K562 (cell line): ENCODE results near the gene IMMP2L. TPM values are rescaled to one million over a fixed set of nuclear protein-coding genes. Genes with fewer than 3 reads are reported as not detected.

Experiments used
- BRF2 ChIP-seq: IDR thresholded peaks from 3 replicates; pipeline ENCODE4 v1.6.1; 2011; ENCODE audit warnings: borderline replicate concordance, mild to moderate bottlenecking; ENCODE audit not compliant: insufficient read length, insufficient read depth
- E2F4 ChIP-seq: sonication (generic); formaldehyde crosslinking; IDR thresholded peaks from 2 replicates; pipeline ENCODE4 v1.8.0; 2022; ENCODE audit warnings: mild to moderate bottlenecking, low read depth, missing genetic modification reagents
- MAFG ChIP-seq: fragments of 450-650 bp; conservative IDR thresholded peaks from 2 replicates; pipeline ENCODE4 v1.6.1; 2016; ENCODE audit warnings: missing genetic modification characterization, missing compliant biosample characterization
- NFE2 ChIP-seq: IDR thresholded peaks from 2 replicates; pipeline ENCODE4 v1.6.1; 2014; ENCODE audit warnings: antibody characterized with exemption, low read depth
- PKNOX1 ChIP-seq: fragments of 450-650 bp; IDR thresholded peaks from 2 replicates; pipeline ENCODE4 v1.6.1; 2016
- ZNF740 ChIP-seq, 3 experiments: fragments of 200-800 bp in 1 of 3; sonication (Bioruptor generic) in 1 of 3; sonication (generic) in 1 of 3; formaldehyde crosslinking in 1 of 3; IDR thresholded peaks; 2 replicates each; pipeline versions ENCODE4 v1.6.1 to v1.8.0; 2016 to 2022; ENCODE audit warnings: mild to moderate bottlenecking in 2 of 3, missing compliant biosample characterization in 2 of 3, missing genetic modification characterization in 2 of 3, missing genetic modification reagents in 1 of 3
- polyA plus RNA-seq, 8 experiments: library from polyadenylated mRNA; depleted of rRNA in 4 of 8; stranded (reverse) in 5 of 8; unstranded in 3 of 8; fragments of >200 nt; fragmentation: Nextera tagmentation in 2 of 8; fragmentation: Illumina TruSeq in 1 of 8; extraction: Ambion mirVana in 2 of 8; extraction: Trizol in 1 of 8; gene quantifications; 2 replicates each; pipeline versions ENCODE4 v1.2.1 to v1.2.3, GENCODE V29; 2011 to 2014; ENCODE audit warnings: inconsistent platforms in 1 of 8, missing spikeins in 1 of 8
- total RNA-seq, 7 experiments: library from RNA; depleted of rRNA in 6 of 7; stranded (reverse); fragments of >200 nt in 6 of 7; fragmentation: Illumina TruSeq in 2 of 7; extraction: Trizol in 2 of 7; gene quantifications; 2 replicates each; pipeline versions ENCODE4 v1.2.1 to v1.2.3, GENCODE V29; 2011 to 2021; ENCODE audit warnings: low replicate concordance in 1 of 7

IMMP2L gene
- total and polyA plus RNA-seq, 9 of the 15 experiments (the other 6 are each of a cell fraction or from before 2014, with no cell fraction given): 29.7 to 116 (median 53.0) TPM

GRCh38 chr7:111388912-111389311 lies 173.4 kb downstream of the IMMP2L start (continued):
- no peak for TF ChIP-seq BRF2
- no peak for TF ChIP-seq MAFG (tag)
- TF ChIP-seq PKNOX1: no peak
- TF ChIP-seq NFE2: no peak
- TF ChIP-seq E2F4 (CRISPR knock-in tag): no peak
- no peak for TF ChIP-seq ZNF740 (CRISPR knock-in tag; IDR thresholded peaks at IDR 0.05)
- TF ChIP-seq ZNF740 (tag; IDR thresholded peaks at IDR 0.05): no peak
